GM12878 (cell line): ENCODE results near the gene TOE1. TPM values are rescaled to one million over a fixed set of nuclear protein-coding genes. Genes with fewer than 3 reads are reported as not detected.
A peak's percentile ranks its signal among the peaks of the same experiment; 100 is the strongest.

Experiments
- ATAC-seq: fragments of 200-7000 bp; cut with Tn5 transposase; 3 replicates; pipeline ENCODE4 v1.9.1; 2020; ENCODE audit warnings: mild to moderate bottlenecking, moderate library complexity
- BruUV-seq: library from RNA; stranded (reverse); fragments of 400-500 nt; replicated peaks from 2 replicates; lab custom pipeline; 2021; lab: Mats Ljungman, UMichigan
- CTCF ChIA-PET: fragments of 300-600 bp; sonication (Branson Sonifier 250); formaldehyde crosslinking; extraction: SDS; loops from one replicate; lab custom pipeline; 2021; ENCODE audit warnings: inconsistent platforms; lab: Yijun Ruan, JAX
- POLR2A ChIA-PET: fragments of 350-600 bp; formaldehyde crosslinking; extraction: SDS; loops from one replicate; lab custom pipeline; 2021; ENCODE audit warnings: inconsistent platforms; lab: Charles Lee
- RAD21 ChIA-PET: fragments of 300-600 bp; sonication (Branson Sonifier 250); formaldehyde crosslinking; loops from one replicate; lab custom pipeline; 2023; ENCODE audit warnings: antibody characterized with exemption; ENCODE audit not compliant: unreplicated experiment; lab: Charles Lee
- SMC1A ChIA-PET: fragments of 300-600 bp; sonication (Branson Sonifier 250); formaldehyde crosslinking; loops from one replicate; lab custom pipeline; 2023; ENCODE audit not compliant: unreplicated experiment, uncharacterized antibody; lab: Charles Lee
- DNase-seq: peaks from one replicate; pipeline ENCODE4 v3.0.0-alpha.2; 2011; ENCODE audit warnings: low read depth, low spot score
- FAIRE-seq: peaks from 3 replicates; lab custom pipeline; 2011; peaks lifted over from hg19 to GRCh38; lab: Jason Lieb, UNC
- H2AFZ ChIP-seq: 2 replicates; pipeline ENCODE4 v1.6.0; 2011; ENCODE audit warnings: low read depth, low read length, control low read depth; ENCODE audit not compliant: control insufficient read depth
- H3K27ac ChIP-seq: 2 replicates; pipeline ENCODE4 v1.5.1; 2011; ENCODE audit warnings: control low read depth; ENCODE audit not compliant: control insufficient read depth, insufficient read depth
- H3K27me3 ChIP-seq, 2 experiments: replicated peaks in 1 of 2; 2 replicates each; pipeline versions ENCODE4 v1.6.0 to v1.6.1; 2011; ENCODE audit warnings: low read length in 1 of 2; ENCODE audit not compliant: control insufficient read depth in 2 of 2, insufficient read depth in 2 of 2
- H3K36me3 ChIP-seq, 2 experiments: 2 replicates each; pipeline ENCODE4 v1.5.1; 2011; ENCODE audit warnings: low read length in 1 of 2; ENCODE audit not compliant: control insufficient read depth in 2 of 2, insufficient read depth in 2 of 2
- H3K4me1 ChIP-seq: 2 replicates; pipeline ENCODE4 v1.6.1; 2011; ENCODE audit warnings: mild to moderate bottlenecking, low read length, moderate library complexity, mixed read lengths; ENCODE audit not compliant: control insufficient read depth, insufficient read depth
- H3K4me2 ChIP-seq: 2 replicates; pipeline ENCODE4 v1.6.0; 2011; ENCODE audit warnings: control low read depth; ENCODE audit not compliant: control insufficient read depth, insufficient read depth
- H3K4me3 ChIP-seq: fragments of 200-600 bp; sonication (generic); 2 replicates; pipeline ENCODE4 v1.5.1; 2016
- H3K79me2 ChIP-seq: 2 replicates; pipeline ENCODE4 v1.6.0; 2011; ENCODE audit warnings: low read length; ENCODE audit not compliant: control insufficient read depth, insufficient read depth
- H3K9ac ChIP-seq: 2 replicates; pipeline ENCODE4 v1.8.0; 2011; ENCODE audit warnings: low read length, control low read depth, mixed read lengths; ENCODE audit not compliant: control insufficient read depth, insufficient read depth
- H3K9me3 ChIP-seq: replicated peaks from 3 replicates; pipeline ENCODE4 v1.5.1; 2011; ENCODE audit warnings: mild to moderate bottlenecking, low read length; ENCODE audit not compliant: control insufficient read depth, insufficient read depth
- H4K20me1 ChIP-seq: 2 replicates; pipeline ENCODE4 v1.6.0; 2011; ENCODE audit not compliant: control insufficient read depth, insufficient read depth
- CHD4 ChIP-seq: fragments of 200-600 bp; sonication (generic); IDR thresholded peaks from 2 replicates; pipeline ENCODE4 v1.6.1; 2016; ENCODE audit warnings: mild to moderate bottlenecking
- DPF2 ChIP-seq: fragments of 450-650 bp; IDR thresholded peaks from 2 replicates; pipeline ENCODE4 v1.6.1; 2017; ENCODE audit warnings: mild to moderate bottlenecking
- KDM1A ChIP-seq: fragments of 200-600 bp; sonication (generic); IDR thresholded peaks from 2 replicates; pipeline ENCODE4 v1.6.1; 2016; ENCODE audit warnings: borderline replicate concordance
- MTA3 ChIP-seq: IDR thresholded peaks from 2 replicates; pipeline ENCODE4 v1.6.1; 2012; ENCODE audit warnings: low read length, inconsistent platforms, borderline replicate concordance
- PBX3 ChIP-seq: IDR thresholded peaks from 2 replicates; pipeline ENCODE4 v1.6.1; 2011; ENCODE audit warnings: mild to moderate bottlenecking, low read depth, low read length, moderate library complexity; ENCODE audit not compliant: insufficient replicate concordance
- PML ChIP-seq: IDR thresholded peaks from 2 replicates; pipeline ENCODE4 v1.6.1; 2012; ENCODE audit warnings: low read length, inconsistent platforms
- PRDM15 ChIP-seq: fragments of 450-650 bp; formaldehyde crosslinking; IDR thresholded peaks from 2 replicates; pipeline ENCODE4 v1.4.0; 2020; ENCODE audit warnings: mild to moderate bottlenecking, moderate library complexity
- RELB ChIP-seq: fragments of 450-650 bp; IDR thresholded peaks from 2 replicates; pipeline ENCODE4 v1.6.1; 2017; ENCODE audit warnings: low read depth, mild to moderate bottlenecking, moderate library complexity
- TBL1XR1 ChIP-seq: IDR thresholded peaks from 2 replicates; pipeline ENCODE4 v1.6.1; 2012; ENCODE audit warnings: low read depth, low read length, improper control_type of control experiment
- WRNIP1 ChIP-seq: IDR thresholded peaks from 2 replicates; pipeline ENCODE4 v1.6.1; 2011; ENCODE audit warnings: low read depth, low read length, improper control_type of control experiment, borderline replicate concordance
- WGBS: methylation state at CpG from one replicate; pipeline ENCODE4 v1.1.6; 2016; ENCODE audit warnings: low lambda C conversion rate; ENCODE audit not compliant: insufficient replicate concordance, insufficient coverage; ENCODE audit errors: missing lambda C conversion rate; 5-methylcytosine and 5-hydroxymethylcytosine counted together
- in situ Hi-C: fragments of 300-500 bp; cut with MboI; formaldehyde crosslinking; loops from 9 replicates; pipeline ENCODE4 v1.14.3; 2018; ENCODE audit warnings: mixed read lengths
- intact Hi-C: fragments of 100-400 bp; cut with micrococcal nuclease; formaldehyde crosslinking; loops from one replicate; pipeline ENCODE4 v1.14.2; 2022; ENCODE audit not compliant: unreplicated experiment
- polyA plus RNA-seq, 11 experiments: library from polyadenylated mRNA; depleted of rRNA in 4 of 11; unstranded in 6 of 11; stranded (reverse) in 5 of 11; fragments of >200 nt; fragmentation: Nextera tagmentation in 4 of 11; fragmentation: Illumina TruSeq in 1 of 11; extraction: Ambion mirVana in 4 of 11; extraction: Trizol in 1 of 11; gene quantifications; 1 replicate in 1 of 11; 2 replicates in 10 of 11; pipeline versions ENCODE4 v1.2.1 to v1.2.3, GENCODE V29; 2011 to 2016; ENCODE audit warnings: inconsistent platforms in 2 of 11, missing spikeins in 2 of 11, low read depth in 1 of 11
- total RNA-seq, 4 experiments: library from RNA; depleted of rRNA in 3 of 4; stranded (reverse); fragments of >200 nt in 3 of 4; fragmentation: Illumina TruSeq in 1 of 4; extraction: Trizol in 1 of 4; gene quantifications; 2 replicates each; pipeline versions ENCODE4 v1.2.1 to v1.2.3, GENCODE V29; 2013 to 2021

Gene TOE1
- total and polyA plus RNA-seq, 10 of the 15 experiments (the other 5 are each of a cell fraction or from before 2014, with no cell fraction given), result 22.7 to 38.0 (median 33.3) TPM

- TF ChIP-seq PRDM15 (CRISPR knock-in tag), result no peak
- no peak for TF ChIP-seq CHD4
- no peak for TF ChIP-seq MTA3
- no peak for TF ChIP-seq WRNIP1
- TF ChIP-seq DPF2, result no peak
- no peak for TF ChIP-seq KDM1A
These were observed 7.6 kb upstream of the TOE1 start (continued) for GRCh38 chr1:45332346-45332720.

- H3K9ac ChIP-seq, result no peak overlapping the region
- H4K20me1 ChIP-seq, result no peaks in the 10 kb centered on the region
- peaks cover 0 to 10% of the 10 kb centered on the region in 2 experiments; a peak in 2 of 4 replicates for H3K36me3 ChIP-seq
- POLR2A ChIA-PET, result interaction anchor here (1.8 kb wide), 1 partner anchor 10 kb away, joined by 5 read pairs; no protein-coding TSS in a partner anchor
- FAIRE-seq (no peak), ATAC-seq (0 out of 3 replicates have a peak, but pooled peaks have one; percentile 10), DNase-seq (no peak)
- no peak overlapping the region for H3K27ac ChIP-seq
- no peak overlapping the region for H3K4me2 ChIP-seq
- no peaks in the 10 kb centered on the region for H3K9me3 ChIP-seq
- RAD21 ChIA-PET, result no interaction called here
- H3K79me2 ChIP-seq, result peaks cover 11% of the 10 kb centered on the region
- H3K27me3 ChIP-seq, result no peaks in the 10 kb centered on the region
- SMC1A ChIA-PET, result interaction anchor here (0.8 to 1.5 kb wide), 3 partner anchors 9 to 320 kb away, joined by 3 to 4 read pairs (median 3); no protein-coding TSS in a partner anchor
- in situ Hi-C loops, result no loop called here
- no peaks in the 10 kb centered on the region; the same call in 1 of the 2 replicates for H3K4me1 ChIP-seq
- no peak overlapping the region for H3K4me3 ChIP-seq
- intact Hi-C loops, result no loop called here
- WGBS, result 42% methylated on average over 9 of the region's 9 CpGs
- no TSS peak for BruUV-seq
- no peak overlapping the region; the same call in 1 of the 2 replicates for H2AFZ ChIP-seq
- CTCF ChIA-PET, result interaction anchor here (0.5 kb wide), 1 partner anchor 409 kb away, joined by 3 read pairs; no protein-coding TSS in a partner anchor
- no peak for TF ChIP-seq PBX3
- TF ChIP-seq PML, result no peak
- TF ChIP-seq RELB, result no peak
- no peak for TF ChIP-seq TBL1XR1
These were observed 5.4 kb upstream of the TOE1 start for GRCh38 chr1:45334308-45335245.
